H1 (cell line): ENCODE data around the gene WBP11. TPM values are rescaled to one million over a fixed set of nuclear protein-coding genes. Genes with fewer than 3 reads are reported as not detected.

Source experiments
- ASH2L ChIP-seq: fragments of 200-600, 300-600 bp; sonication (generic); IDR thresholded peaks from one replicate; pipeline ENCODE4 v1.7.1; 2017; ENCODE audit warnings: low read length
- ATF3 ChIP-seq: IDR thresholded peaks from 2 replicates; pipeline ENCODE4 v1.6.1; 2011; ENCODE audit warnings: low read depth, mild to moderate bottlenecking, low read length; ENCODE audit not compliant: insufficient read depth
- CEBPB ChIP-seq: IDR thresholded peaks from 2 replicates; pipeline ENCODE4 v1.6.1; 2012; ENCODE audit warnings: low read depth, low read length
- CTBP2 ChIP-seq: IDR thresholded peaks from 2 replicates; pipeline ENCODE4 v1.7.0; 2011; ENCODE audit warnings: borderline replicate concordance, mild to moderate bottlenecking, moderate library complexity, mixed read lengths, low read length; ENCODE audit not compliant: insufficient read depth, insufficient read length
- EGR1 ChIP-seq: IDR thresholded peaks from 2 replicates; pipeline ENCODE4 v1.6.1; 2011; ENCODE audit warnings: low read depth, low read length, borderline replicate concordance
- EZH2 ChIP-seq: fragments of 200-600 bp; sonication (generic); IDR thresholded peaks from 2 replicates; pipeline ENCODE4 v1.7.1; 2012; ENCODE audit warnings: low read depth, mild to moderate bottlenecking, moderate library complexity, low read length, inconsistent platforms; ENCODE audit not compliant: severe bottlenecking
- FOSL1 ChIP-seq: IDR thresholded peaks from 2 replicates; pipeline ENCODE4 v1.6.1; 2011; ENCODE audit warnings: mild to moderate bottlenecking, low read depth, low read length, moderate library complexity; ENCODE audit not compliant: insufficient read depth
- GTF2F1 ChIP-seq: IDR thresholded peaks from 2 replicates; pipeline ENCODE4 v1.6.1; 2012; ENCODE audit warnings: low read depth, low read length, improper control_type of control experiment, borderline replicate concordance
- HDAC2 ChIP-seq, 2 experiments: fragments of 300-600 bp in 1 of 2; sonication (generic) in 1 of 2; IDR thresholded peaks; 2 replicates each; pipeline ENCODE4 v1.6.1; 2011 to 2012; ENCODE audit warnings: low read depth in 2 of 2, low read length in 2 of 2, mild to moderate bottlenecking in 2 of 2, moderate library complexity in 2 of 2, borderline replicate concordance in 1 of 2, inconsistent platforms in 1 of 2
- KDM1A ChIP-seq: fragments of 200-600, 300-600 bp; sonication (generic); IDR thresholded peaks from 2 replicates; pipeline ENCODE4 v1.7.1; 2016; ENCODE audit warnings: mild to moderate bottlenecking, low read length, borderline replicate concordance
- KDM5A ChIP-seq: fragments of 200-600 bp; IDR thresholded peaks from 2 replicates; pipeline ENCODE4 v1.7.1; 2012; ENCODE audit warnings: mild to moderate bottlenecking, low read length, inconsistent platforms, mixed read lengths
- PHF8 ChIP-seq: fragments of 200-600 bp; sonication (generic); conservative IDR thresholded peaks from 2 replicates; pipeline ENCODE4 v1.7.1; 2012; ENCODE audit warnings: low read depth, mild to moderate bottlenecking, inconsistent platforms, low read length, moderate library complexity
- POLR2AphosphoS5 ChIP-seq: IDR thresholded peaks from 2 replicates; pipeline ENCODE4 v1.6.1; 2011; ENCODE audit warnings: low read depth, low read length
- RAD21 ChIP-seq, 2 experiments: IDR thresholded peaks in 1 of 2; conservative IDR thresholded peaks in 1 of 2; 2 replicates each; pipeline ENCODE4 v1.6.1; 2011; ENCODE audit warnings: low read depth in 2 of 2, low read length in 2 of 2, improper control_type of control experiment in 1 of 2, inconsistent platforms in 1 of 2, mild to moderate bottlenecking in 1 of 2, moderate library complexity in 1 of 2
- RBBP5 ChIP-seq: IDR thresholded peaks from 2 replicates; pipeline ENCODE4 v1.7.1; 2012; ENCODE audit warnings: low read depth, mild to moderate bottlenecking, inconsistent platforms, low read length, moderate library complexity, borderline replicate concordance
- SIX5 ChIP-seq: IDR thresholded peaks from 2 replicates; pipeline ENCODE4 v1.6.1; 2011; ENCODE audit warnings: mild to moderate bottlenecking, low read depth, low read length
- SP1 ChIP-seq: IDR thresholded peaks from 2 replicates; pipeline ENCODE4 v1.6.1; 2011; ENCODE audit warnings: low read depth, low read length
- SRF ChIP-seq: IDR thresholded peaks from 2 replicates; pipeline ENCODE4 v1.6.1; 2011; ENCODE audit warnings: mild to moderate bottlenecking, low read depth, low read length, moderate library complexity
- TBP ChIP-seq: IDR thresholded peaks from 2 replicates; pipeline ENCODE4 v1.6.1; 2011; ENCODE audit warnings: low read depth, low read length, improper control_type of control experiment
- USF2 ChIP-seq: IDR thresholded peaks from 2 replicates; pipeline ENCODE4 v1.6.1; 2011; ENCODE audit warnings: low read length, improper control_type of control experiment
- YY1 ChIP-seq: IDR thresholded peaks from 2 replicates; pipeline ENCODE4 v1.6.1; 2011; ENCODE audit warnings: low read depth, mild to moderate bottlenecking, low read length
- polyA plus RNA-seq, 7 experiments: library from polyadenylated mRNA; depleted of rRNA in 3 of 7; stranded (reverse) in 5 of 7; unstranded in 2 of 7; fragments of >200 nt in 5 of 7; fragments of 200-250 nt in 2 of 7; gene quantifications; 1 replicate in 5 of 7; 2 replicates in 1 of 7; 4 replicates in 1 of 7; pipeline versions ENCODE4 v1.2.1 to v1.2.3, GENCODE V29; 2011 to 2013; ENCODE audit warnings: missing spikeins in 2 of 7, mixed read lengths in 2 of 7
- total RNA-seq: library from RNA; stranded (reverse); fragmentation: NEBNext Ultra II Directional; extraction: Animal tissue kit (Norgen Biotek cat#: 25700); gene quantifications from 2 replicates; pipeline ENCODE4 v1.2.1, GENCODE V29; 2021

The WBP11 gene
- total and polyA plus RNA-seq, 2 of the 8 experiments (the other 6 are each of a cell fraction or from before 2014, with no cell fraction given) = 22.1 to 134 TPM

- TF ChIP-seq KDM5A (peak; percentile 73), EZH2 (no peak), FOSL1 (no peak), USF2 (no peak), CEBPB (no peak), SP1 (peak; percentile 86), HDAC2 (IDR thresholded peaks at IDR 0.05; ENCODE audit: borderline replicate concordance in 1 of 2, low read depth in 2 of 2, low read length in 2 of 2) (no peak), GTF2F1 (no peak), EGR1 (no peak), POLR2AphosphoS5 (peak; percentile 92; the same call in 1 of the 2 replicates), SRF (no peak), RAD21 (IDR thresholded peaks at IDR 0.05 in 1 of 2, conservative IDR thresholded peaks at IDR 0.05 in 1 of 2; ENCODE audit: low read depth in 2 of 2, low read length in 2 of 2) (no peak), PHF8 (peak; percentile 72), KDM1A (no peak), ATF3 (no peak), YY1 (peak; percentile 97), ASH2L (peak; percentile 91), CTBP2 (no peak), SIX5 (no peak), TBP (peak; percentile 90), RBBP5 (peak; percentile 99)
These were observed at the start of gene WBP11, which contains the start of gene C12orf60 (continued) for GRCh38 chr12:14803011-14803829.
